ENCODE results near the gene RPUSD3.
"Not testable (repeated sequence)": the region's sequence is repeated elsewhere in the genome, so short reads cannot be mapped to it uniquely, and the experiment has no call there.

Gene RPUSD3

DNA sequence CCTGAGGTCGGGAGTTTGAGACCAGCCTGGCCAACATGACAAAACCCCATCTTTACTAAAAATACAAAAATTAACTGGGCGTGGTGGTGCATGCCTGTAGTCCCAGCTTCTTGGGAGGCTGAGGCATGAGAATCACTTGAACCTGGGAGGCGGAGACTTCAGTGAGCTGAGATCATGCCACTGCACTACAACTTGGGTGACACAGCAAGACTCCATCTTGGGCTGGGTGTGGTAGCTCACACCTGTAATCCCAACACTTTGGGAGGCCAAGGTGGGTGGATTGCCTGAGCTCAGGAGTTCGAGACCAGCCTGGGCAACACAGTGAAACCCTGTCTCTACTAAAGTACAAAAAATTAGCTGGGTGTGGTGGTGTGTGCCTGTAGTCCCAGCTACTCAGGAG, 32.4 kb upstream of the RPUSD3 start:
- not testable (repeated sequence) for H3K27ac Mint-ChIP-seq; H3K4me3 Mint-ChIP-seq; H3K27me3 Mint-ChIP-seq; H3K36me3 Mint-ChIP-seq; H3K9me3 Mint-ChIP-seq (ENCODE audit: low read depth); H3K4me1 Mint-ChIP-seq (ENCODE audit: low read depth)

DNA sequence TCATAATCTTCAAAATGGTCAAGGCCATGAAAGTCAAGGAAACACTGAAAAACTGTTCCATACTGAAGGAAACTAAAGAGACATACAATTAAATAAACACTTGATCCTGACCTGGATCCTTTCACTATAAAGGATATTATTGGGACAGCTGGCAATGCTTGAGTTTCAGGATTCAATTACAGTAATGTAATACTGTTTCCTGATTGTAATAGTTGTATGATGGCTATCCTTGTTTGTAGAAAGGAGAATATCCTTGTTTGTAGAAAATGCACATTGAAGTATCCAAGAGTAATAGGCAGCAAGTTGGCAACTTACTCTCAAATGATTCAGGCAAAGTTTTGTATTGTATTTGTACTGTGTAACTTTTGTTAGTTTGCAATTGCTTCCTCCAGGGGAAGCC, 31.6 kb upstream of the RPUSD3 start:
- no peaks in the 10 kb centered on the region for H3K36me3 Mint-ChIP-seq
- no peaks in the 10 kb centered on the region for H3K9me3 Mint-ChIP-seq (ENCODE audit: low read depth)
- no peak overlapping the region for H3K4me3 Mint-ChIP-seq
- H3K27me3 Mint-ChIP-seq: no peaks in the 10 kb centered on the region
- no peaks in the 10 kb centered on the region for H3K4me1 Mint-ChIP-seq (ENCODE audit: low read depth)
- no peak overlapping the region for H3K27ac Mint-ChIP-seq

DNA sequence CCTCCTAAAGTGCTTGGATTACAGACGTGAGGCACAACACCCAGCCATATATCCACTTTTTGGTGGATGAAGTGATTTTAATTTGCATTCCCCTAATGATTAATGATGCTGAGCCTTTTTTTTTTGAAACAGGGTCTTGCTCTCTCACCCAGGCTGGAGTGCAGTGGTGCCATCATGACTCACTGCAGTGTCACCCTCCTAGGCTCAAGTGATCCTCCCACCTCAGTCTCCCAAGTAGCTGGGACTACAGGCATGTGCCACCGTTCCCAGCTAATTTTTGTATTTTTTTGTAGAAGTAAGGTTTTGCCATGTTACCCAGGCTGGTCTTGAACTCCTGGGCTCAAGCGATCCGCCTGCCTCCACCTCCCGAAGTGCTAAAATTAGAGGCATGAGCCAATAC, 28.3 kb upstream of the RPUSD3 start:
- H3K4me3 Mint-ChIP-seq; H3K9me3 Mint-ChIP-seq (ENCODE audit: low read depth); H3K27ac Mint-ChIP-seq; H3K27me3 Mint-ChIP-seq; H3K4me1 Mint-ChIP-seq (ENCODE audit: low read depth); H3K36me3 Mint-ChIP-seq: not testable (repeated sequence)

DNA sequence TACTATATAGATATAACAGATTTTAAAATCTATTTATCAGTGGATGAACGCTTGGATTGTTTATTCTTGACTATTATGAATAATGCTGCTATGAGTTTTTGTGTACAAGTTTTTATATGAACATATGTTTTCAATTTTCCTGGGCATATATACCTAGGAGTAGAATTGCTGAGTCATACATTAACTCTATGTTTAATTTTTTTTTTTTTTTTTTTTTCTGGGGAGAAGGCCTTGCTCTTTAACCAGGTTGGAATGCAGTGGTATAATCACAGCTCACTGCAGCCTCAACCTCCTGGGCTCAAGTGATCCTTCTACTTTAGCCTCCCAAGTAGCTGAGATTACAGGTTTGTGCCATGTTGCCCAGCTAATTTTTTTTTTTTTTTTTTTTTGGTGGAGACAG, 27.2 kb upstream of the RPUSD3 start:
- no peak overlapping the region for H3K27ac Mint-ChIP-seq
- H3K27me3 Mint-ChIP-seq: no peaks in the 10 kb centered on the region
- no peaks in the 10 kb centered on the region for H3K9me3 Mint-ChIP-seq (ENCODE audit: low read depth)
- H3K4me3 Mint-ChIP-seq: no peak overlapping the region
- no peaks in the 10 kb centered on the region for H3K36me3 Mint-ChIP-seq
- no peaks in the 10 kb centered on the region for H3K4me1 Mint-ChIP-seq (ENCODE audit: low read depth)

DNA sequence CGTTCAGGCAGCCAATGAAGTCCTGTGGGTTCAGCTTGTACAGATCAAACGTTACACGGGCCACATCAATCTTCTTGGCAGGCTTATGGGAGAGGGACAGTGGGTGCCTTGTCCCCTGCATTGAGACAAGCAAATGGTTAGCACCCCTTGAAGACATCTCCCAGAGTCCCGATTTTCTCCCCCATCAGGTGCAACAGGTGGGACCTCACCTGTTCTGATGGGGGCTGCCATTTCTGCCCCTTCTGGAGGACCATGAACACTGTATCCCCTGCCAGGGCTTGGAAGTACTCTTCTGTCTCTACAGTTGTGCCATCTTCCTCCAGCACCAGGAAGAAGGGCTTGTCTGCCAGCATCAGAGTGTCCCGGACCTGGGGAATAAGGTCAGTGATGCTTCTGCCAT, 26.1 kb upstream of the RPUSD3 start:
- Mint-ChIP-seq H3K27ac (no peak overlapping the region), H3K36me3 (no peaks in the 10 kb centered on the region), H3K4me1 (ENCODE audit: low read depth) (no peaks in the 10 kb centered on the region), H3K4me3 (no peak overlapping the region), H3K9me3 (ENCODE audit: low read depth) (no peaks in the 10 kb centered on the region), H3K27me3 (no peaks in the 10 kb centered on the region)

DNA sequence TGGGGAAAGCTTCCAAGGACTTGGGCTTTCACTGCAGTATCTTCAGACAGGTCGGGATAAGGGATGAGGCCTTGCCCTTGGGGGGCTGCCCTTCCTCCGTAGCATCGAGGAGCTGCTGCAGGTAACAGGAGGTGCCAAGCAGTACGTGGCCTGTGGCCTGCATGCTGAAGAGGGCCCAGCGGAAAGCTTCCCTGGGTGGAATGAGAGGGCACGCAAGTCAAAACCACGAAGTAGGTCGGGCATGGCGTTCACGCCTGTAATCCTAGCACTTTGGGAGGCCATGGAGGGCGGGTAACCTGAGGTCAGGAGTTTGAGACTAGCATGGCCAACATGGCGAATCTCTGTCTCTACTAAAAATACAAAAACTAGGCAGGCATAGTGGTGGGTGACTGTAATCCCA, 23.3 kb upstream of the RPUSD3 start:
- Mint-ChIP-seq H3K4me3 (no peak overlapping the region), H3K36me3 (no peaks in the 10 kb centered on the region), H3K27me3 (no peaks in the 10 kb centered on the region), H3K9me3 (ENCODE audit: low read depth) (no peaks in the 10 kb centered on the region), H3K4me1 (ENCODE audit: low read depth) (no peaks in the 10 kb centered on the region), H3K27ac (no peak overlapping the region)

DNA sequence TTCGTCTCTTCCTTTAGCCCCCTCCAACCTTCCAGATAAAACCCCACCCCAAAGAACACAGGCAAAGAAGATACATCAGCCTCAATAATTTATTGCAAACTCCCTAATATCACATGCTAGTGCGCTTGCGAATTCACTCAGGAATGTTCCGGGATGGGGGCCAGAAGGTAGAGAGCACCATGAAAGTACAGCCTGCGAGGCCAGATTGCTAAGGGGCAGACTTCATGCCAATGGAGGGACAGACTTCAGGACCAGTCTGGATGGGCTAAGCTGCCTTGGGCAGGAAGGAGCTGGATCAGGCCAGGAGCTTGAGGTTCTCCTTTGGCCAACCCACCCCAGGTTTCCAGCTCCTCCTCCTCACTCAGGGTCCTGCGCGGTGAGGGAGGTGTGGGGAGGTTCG, 22.8 kb upstream of the RPUSD3 start:
- no peak overlapping the region for H3K4me3 Mint-ChIP-seq
- no peaks in the 10 kb centered on the region for H3K9me3 Mint-ChIP-seq (ENCODE audit: low read depth)
- no peak overlapping the region for H3K27ac Mint-ChIP-seq
- no peaks in the 10 kb centered on the region for H3K36me3 Mint-ChIP-seq
- peaks cover 3% of the 10 kb centered on the region for H3K27me3 Mint-ChIP-seq
- peaks cover 1% of the 10 kb centered on the region for H3K4me1 Mint-ChIP-seq (ENCODE audit: low read depth)

DNA sequence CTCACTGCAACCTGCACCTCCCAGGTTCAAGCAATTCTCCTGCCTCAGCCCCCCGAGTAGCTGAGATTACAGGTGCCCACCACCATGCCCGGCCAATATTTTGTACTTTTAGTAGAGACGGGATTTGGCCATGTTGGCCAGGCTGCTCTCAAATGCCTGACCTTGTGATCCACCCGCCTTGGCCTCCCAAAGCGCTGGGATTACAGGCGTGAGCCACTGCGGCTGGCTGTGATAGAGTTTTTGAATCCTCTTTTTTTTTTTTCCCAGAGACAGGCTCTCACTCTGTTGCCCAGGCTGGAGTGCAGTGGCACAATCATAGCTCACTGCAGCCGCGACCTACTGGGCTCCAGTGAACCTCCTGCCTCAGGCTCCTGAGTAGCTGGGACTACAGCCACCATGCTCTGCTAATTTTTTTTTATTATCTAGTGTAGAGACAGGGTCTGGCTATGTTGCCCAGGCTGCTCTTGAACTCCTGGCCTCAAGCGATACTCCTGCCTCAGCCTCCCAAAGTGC, 21.4 kb upstream of the RPUSD3 start:
- not testable (repeated sequence) for H3K9me3 Mint-ChIP-seq (ENCODE audit: low read depth); H3K27ac Mint-ChIP-seq; H3K4me1 Mint-ChIP-seq (ENCODE audit: low read depth); H3K27me3 Mint-ChIP-seq; H3K36me3 Mint-ChIP-seq; H3K4me3 Mint-ChIP-seq

DNA sequence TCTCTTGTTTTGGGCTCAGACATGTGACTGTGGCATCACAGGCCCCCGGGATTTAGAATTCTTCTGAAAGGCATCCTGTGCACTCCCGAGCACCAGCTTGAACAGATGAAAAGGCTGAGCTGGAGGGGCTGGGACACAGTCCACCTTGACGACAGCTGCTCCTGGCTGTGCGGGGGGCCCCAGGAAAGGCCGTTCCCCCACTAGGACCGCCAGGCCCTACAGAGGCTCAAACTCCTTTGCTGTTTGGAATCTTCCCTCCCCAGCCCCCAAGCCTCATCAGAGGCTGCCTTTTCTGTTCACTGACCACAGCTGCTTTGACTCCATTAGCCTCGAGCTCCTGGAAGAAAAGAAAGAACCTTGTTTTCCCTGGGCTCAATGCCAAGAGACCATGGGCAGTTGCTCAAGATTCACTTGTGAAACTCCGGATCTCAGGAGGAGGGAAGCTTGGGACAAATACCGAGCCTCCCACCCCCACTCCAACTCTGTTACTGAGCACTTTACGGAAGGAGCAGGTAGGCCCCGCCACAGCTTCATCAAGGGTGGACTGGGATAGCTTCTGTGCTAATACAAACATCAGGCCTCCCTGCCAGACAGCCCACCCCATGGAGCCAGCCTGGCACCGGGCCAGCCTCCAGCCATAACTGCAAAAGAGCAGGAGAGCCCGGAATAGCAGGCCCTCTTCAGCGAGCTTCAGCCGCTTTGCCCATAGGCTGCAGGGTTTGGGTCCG, 20.6 kb upstream of the RPUSD3 start:
- H3K27ac Mint-ChIP-seq: no peak overlapping the region
- peaks cover 3% of the 10 kb centered on the region for H3K27me3 Mint-ChIP-seq
- no peaks in the 10 kb centered on the region for H3K36me3 Mint-ChIP-seq
- H3K4me3 Mint-ChIP-seq: no peak overlapping the region
- H3K9me3 Mint-ChIP-seq (ENCODE audit: low read depth): no peaks in the 10 kb centered on the region
- peaks cover 1% of the 10 kb centered on the region for H3K4me1 Mint-ChIP-seq (ENCODE audit: low read depth)

DNA sequence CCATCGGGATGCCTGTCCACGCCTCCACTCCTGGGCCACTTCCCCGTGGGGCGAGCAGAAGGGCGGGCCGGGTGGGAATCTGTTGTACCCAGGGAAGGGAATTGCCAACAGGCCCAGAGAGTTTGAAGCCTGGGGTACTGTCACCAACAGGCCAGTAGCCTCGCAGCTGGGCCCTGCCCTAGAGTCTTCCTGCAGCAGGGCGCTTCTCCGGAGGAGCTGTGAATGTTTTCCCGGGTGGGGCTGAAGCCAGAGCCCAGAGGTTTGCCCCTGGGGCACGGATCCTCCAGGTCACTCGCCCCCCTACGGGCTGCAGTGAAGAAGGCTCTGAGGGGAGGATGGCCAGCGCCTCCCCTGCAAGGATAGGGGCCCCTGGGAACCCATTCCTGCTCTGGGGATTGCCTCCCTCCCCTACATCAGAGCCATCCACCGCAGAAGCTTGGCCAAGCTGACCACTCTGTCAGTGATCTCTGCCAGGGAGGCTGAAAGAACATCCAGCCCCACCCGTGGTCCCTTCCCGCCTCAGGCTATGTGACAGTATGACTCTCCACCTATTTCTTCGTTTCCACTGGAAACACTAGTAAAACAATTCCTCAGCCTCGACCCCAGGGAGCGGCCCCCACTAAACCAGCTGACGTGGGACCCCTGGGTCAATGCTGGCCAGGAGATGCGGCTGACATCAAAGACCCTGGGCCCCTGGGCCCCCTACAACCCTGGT, 19.4 kb upstream of the RPUSD3 start:
- Mint-ChIP-seq H3K27me3 (peaks cover 3% of the 10 kb centered on the region), H3K36me3 (no peaks in the 10 kb centered on the region), H3K4me3 (no peak overlapping the region), H3K4me1 (ENCODE audit: low read depth) (peaks cover 1% of the 10 kb centered on the region), H3K9me3 (ENCODE audit: low read depth) (no peaks in the 10 kb centered on the region), H3K27ac (no peak overlapping the region)

DNA sequence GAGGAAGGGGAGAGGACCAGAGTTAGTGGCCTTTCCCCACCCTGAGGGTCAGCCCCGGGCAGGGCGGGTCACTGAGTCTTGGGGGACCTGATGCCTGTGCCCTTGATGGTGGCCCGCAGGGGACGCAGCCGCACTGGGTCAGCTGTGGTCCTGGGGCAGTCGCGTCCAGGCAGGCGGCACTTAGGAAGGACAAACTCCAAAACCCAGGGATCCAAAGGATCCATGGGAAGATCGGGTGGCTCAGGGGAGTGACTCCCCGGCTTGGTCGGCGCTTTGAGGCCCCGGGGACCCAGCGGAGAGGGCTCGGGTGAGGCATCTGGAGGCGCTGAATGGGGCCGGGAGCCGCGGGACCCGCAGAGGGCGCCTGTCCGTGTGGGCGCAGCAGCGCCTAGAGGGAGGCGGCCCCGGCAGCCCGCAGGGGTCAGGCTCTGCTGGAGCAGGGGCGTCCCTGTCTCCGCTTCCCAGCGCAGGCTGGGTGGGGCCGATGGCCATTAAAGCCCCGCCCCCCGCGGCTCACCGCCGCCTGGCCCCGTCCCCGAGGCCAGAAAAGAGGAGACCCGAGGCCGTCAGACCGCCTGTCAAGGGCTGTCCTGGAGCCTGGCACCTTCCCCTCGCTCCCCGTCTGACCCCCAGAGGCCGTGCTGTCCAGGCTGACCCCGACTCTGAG, 18.7 kb upstream of the RPUSD3 start:
- peaks cover 1% of the 10 kb centered on the region for H3K4me1 Mint-ChIP-seq (ENCODE audit: low read depth)
- H3K27me3 Mint-ChIP-seq: peaks cover 3% of the 10 kb centered on the region
- H3K27ac Mint-ChIP-seq: no peak overlapping the region
- H3K9me3 Mint-ChIP-seq (ENCODE audit: low read depth): no peaks in the 10 kb centered on the region
- H3K4me3 Mint-ChIP-seq: peak overlapping the region; percentile 23
- no peaks in the 10 kb centered on the region for H3K36me3 Mint-ChIP-seq

DNA sequence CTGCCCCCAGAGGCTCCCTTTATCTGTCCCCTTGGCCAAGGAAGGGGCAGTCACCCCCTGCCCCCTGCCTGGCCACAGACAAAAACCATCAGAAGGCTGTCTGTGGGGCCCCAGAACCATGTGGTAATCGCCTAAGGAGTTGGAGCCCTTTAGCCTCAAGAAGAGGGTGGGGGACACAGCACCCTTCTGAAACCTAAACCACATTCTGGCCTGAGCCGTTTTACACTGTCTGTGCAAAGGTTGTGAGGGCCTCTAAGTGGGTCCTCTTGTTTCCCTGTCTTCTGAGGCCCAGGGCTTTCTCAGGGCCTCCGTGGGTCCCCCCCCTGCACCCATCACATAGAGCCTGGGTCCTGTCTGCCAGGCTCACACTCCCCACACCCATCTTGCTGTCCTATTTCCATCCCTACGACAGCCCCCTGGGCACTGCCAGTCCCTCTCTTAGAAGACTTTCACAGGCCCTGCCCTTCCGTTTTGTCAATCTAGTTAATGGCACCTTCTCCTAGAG, 17.9 kb upstream of the RPUSD3 start:
- Mint-ChIP-seq H3K4me3 (no peak overlapping the region), H3K36me3 (no peaks in the 10 kb centered on the region), H3K27ac (no peak overlapping the region), H3K4me1 (ENCODE audit: low read depth) (peaks cover 1% of the 10 kb centered on the region), H3K27me3 (peaks cover 3% of the 10 kb centered on the region), H3K9me3 (ENCODE audit: low read depth) (no peaks in the 10 kb centered on the region)

DNA sequence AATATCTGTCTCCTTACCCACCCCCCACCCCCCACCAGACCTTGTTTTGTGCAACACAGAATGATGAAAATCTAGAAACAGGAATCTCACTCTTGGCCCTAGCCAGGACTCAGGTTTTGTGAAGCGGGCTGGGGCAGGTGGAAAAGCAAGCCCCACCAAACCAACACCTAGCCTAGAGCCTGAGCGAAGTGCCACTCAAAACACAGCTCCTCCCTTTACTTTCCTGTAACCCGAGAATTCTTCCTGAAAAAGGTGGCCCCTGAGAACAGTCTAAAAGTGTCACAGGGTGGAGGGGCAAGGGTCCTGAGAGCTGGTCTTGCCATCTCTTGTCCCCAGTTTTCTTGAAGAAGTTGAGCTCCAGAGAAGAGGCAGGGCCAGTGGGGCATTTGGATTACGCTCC, 17.4 kb upstream of the RPUSD3 start:
- Mint-ChIP-seq H3K4me3 (no peak overlapping the region), H3K4me1 (ENCODE audit: low read depth) (peaks cover 1% of the 10 kb centered on the region), H3K27me3 (peaks cover 3% of the 10 kb centered on the region), H3K36me3 (no peaks in the 10 kb centered on the region), H3K9me3 (ENCODE audit: low read depth) (no peaks in the 10 kb centered on the region), H3K27ac (no peak overlapping the region)

DNA sequence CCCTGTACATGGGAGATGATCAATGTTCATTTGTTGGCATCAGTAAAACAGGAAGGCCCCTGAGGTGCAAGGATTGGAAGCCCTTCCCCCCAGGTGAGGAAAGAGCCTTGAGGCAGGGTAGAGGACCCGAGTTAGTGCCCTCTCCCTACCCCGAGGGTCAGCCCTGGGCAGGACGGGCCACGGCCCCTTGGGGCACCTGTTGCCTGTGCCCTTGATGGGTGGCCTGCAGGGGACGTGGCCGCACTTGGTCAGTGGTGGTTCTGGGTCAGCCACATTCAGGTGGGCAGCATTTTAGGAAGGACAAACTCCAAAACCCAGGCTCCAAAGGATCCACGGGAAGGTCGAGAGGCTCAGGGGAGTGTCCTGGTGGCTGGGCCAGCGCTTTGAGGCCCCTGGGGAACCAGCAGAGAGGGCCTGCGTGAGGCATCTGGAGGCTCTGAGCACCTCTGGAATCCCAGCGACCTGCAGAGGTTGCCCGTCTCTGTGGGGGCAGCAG, 15.8 kb upstream of the RPUSD3 start:
- H3K4me3 Mint-ChIP-seq: no peak overlapping the region
- H3K36me3 Mint-ChIP-seq: no peaks in the 10 kb centered on the region
- peaks cover 1% of the 10 kb centered on the region for H3K4me1 Mint-ChIP-seq (ENCODE audit: low read depth)
- no peaks in the 10 kb centered on the region for H3K9me3 Mint-ChIP-seq (ENCODE audit: low read depth)
- H3K27ac Mint-ChIP-seq: no peak overlapping the region
- H3K27me3 Mint-ChIP-seq: peaks cover 3% of the 10 kb centered on the region

DNA sequence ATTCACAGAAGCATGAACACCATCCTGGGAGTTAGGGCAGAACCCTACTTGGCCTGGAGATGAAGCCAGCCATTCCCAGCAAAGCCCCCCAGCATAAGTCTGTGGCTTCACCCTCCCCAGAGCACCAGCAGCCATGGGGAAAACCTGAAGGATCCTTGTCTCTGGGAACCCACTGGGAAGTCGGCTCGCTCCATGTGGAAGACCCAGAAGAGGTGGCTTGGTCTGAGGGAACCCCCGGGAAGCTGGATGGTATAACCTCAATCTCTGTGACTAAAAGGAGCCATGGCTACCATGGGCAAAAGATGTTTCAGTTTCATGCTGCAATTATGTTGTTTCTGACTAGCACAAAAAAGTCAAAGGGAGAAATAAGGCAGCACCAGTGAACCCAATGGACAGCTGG, 11.8 kb upstream of the RPUSD3 start:
- Mint-ChIP-seq H3K27ac (no peak overlapping the region), H3K36me3 (no peaks in the 10 kb centered on the region), H3K4me1 (ENCODE audit: low read depth) (no peaks in the 10 kb centered on the region), H3K4me3 (no peak overlapping the region), H3K9me3 (ENCODE audit: low read depth) (no peaks in the 10 kb centered on the region), H3K27me3 (no peaks in the 10 kb centered on the region)
